ENCODE data around the gene MOCS1.

MOCS1 gene

DNA sequence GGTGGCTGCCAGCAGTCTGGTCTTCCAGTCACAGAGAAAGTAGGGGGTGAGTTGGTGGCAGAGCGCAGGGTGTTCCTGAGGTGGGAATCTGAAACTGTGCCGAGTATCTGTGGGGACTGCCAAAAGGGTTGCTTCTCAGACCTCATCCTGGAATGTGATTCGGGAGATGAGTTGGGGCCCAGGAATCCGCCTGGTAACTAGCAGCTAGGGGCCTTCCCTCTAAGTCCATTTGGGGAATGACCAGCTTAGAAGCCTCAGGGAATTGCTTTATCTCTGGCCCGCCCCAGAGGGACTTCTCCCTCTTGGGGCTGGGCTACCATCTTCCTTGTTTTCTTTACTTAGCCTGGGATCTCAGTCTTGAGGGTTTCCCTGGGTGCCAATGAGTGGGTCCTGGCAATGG lies 49.6 kb downstream of the MOCS1 start (continued):
- TF ChIP-seq ZNF341 (tag by site-specific recombination; IDR thresholded peaks at IDR 0.05; ENCODE audit: low read depth) = no peak

GRCh38 chr6:39882531-39882899 lies 51.7 kb downstream of the MOCS1 start:
- Histone ChIP-seq H3K4me3 (ENCODE audit: low read depth, low read length) (no peak overlapping the region), H3K4me1 (ENCODE audit: control insufficient read depth, insufficient read depth, low read length) (no peaks in the 10 kb centered on the region), H3K36me3 (ENCODE audit: control insufficient read depth in 2 of 2, insufficient read depth in 1 of 2, low read length in 2 of 2) (peaks cover 0 to 19% of the 10 kb centered on the region in 2 experiments; a peak in 2 of 3 replicates), H3K27ac (ENCODE audit: extremely low read depth, low read depth, low read length) (no peak overlapping the region), H3K9me3 (ENCODE audit: control insufficient read depth, insufficient read depth, low read depth, low read length) (no peaks in the 10 kb centered on the region)
- POLR2A ChIA-PET = no interaction called here
- TF ChIP-seq ZNF239 (tag by site-specific recombination; IDR thresholded peaks at IDR 0.05) = no peak
- TF ChIP-seq, protein P1, sequence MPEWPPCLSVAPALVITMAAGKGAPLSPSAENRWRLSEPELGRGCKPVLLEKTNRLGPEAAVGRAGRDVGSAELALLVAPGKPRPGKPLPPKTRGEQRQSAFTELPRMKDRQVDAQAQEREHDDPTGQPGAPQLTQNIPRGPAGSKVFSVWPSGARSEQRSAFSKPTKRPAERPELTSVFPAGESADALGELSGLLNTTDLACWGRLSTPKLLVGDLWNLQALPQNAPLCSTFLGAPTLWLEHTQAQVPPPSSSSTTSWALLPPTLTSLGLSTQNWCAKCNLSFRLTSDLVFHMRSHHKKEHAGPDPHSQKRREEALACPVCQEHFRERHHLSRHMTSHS (tag by site-specific recombination; IDR thresholded peaks at IDR 0.05) = no peak
- TF ChIP-seq, protein P2, sequence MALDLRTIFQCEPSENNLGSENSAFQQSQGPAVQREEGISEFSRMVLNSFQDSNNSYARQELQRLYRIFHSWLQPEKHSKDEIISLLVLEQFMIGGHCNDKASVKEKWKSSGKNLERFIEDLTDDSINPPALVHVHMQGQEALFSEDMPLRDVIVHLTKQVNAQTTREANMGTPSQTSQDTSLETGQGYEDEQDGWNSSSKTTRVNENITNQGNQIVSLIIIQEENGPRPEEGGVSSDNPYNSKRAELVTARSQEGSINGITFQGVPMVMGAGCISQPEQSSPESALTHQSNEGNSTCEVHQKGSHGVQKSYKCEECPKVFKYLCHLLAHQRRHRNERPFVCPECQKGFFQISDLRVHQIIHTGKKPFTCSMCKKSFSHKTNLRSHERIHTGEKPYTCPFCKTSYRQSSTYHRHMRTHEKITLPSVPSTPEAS (tag by site-specific recombination; IDR thresholded peaks at IDR 0.05) = 0 out of 2 replicates have a peak, but pooled peaks have one; percentile 47
- TF ChIP-seq, protein P3, sequence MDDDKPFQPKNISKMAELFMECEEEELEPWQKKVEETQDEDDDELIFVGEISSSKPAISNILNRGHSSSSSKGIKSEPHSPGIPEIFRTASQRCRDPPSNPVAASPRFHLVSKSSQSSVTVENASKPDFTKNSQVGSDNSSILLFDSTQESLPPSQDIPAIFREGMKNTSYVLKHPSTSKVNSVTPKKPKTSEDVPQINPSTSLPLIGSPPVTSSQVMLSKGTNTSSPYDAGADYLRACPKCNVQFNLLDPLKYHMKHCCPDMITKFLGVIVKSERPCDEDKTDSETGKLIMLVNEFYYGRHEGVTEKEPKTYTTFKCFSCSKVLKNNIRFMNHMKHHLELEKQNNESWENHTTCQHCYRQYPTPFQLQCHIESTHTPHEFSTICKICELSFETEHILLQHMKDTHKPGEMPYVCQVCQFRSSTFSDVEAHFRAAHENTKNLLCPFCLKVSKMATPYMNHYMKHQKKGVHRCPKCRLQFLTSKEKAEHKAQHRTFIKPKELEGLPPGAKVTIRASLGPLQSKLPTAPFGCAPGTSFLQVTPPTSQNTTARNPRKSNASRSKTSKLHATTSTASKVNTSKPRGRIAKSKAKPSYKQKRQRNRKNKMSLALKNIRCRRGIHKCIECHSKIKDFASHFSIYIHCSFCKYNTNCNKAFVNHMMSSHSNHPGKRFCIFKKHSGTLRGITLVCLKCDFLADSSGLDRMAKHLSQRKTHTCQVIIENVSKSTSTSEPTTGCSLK (tag by site-specific recombination; IDR thresholded peaks at IDR 0.05) = no peak
- CTCF ChIA-PET = interaction anchor here (0.7 to 9.3 kb wide), 3 partner anchors 10 to 20 kb away, joined by 3 to 58 read pairs (median 3); no protein-coding TSS in a partner anchor

GRCh38 chr6:39881851-39882530 lies 52.3 kb downstream of the MOCS1 start:
- ChIA-PET POLR2A (no interaction called here), CTCF (interaction anchor here (0.8 to 9.3 kb wide), 2 partner anchors 10 to 16 kb away, joined by 3 to 58 read pairs; no protein-coding TSS in a partner anchor)
- Histone ChIP-seq H3K4me1 (ENCODE audit: control insufficient read depth, insufficient read depth, low read length) (no peaks in the 10 kb centered on the region), H3K27ac (ENCODE audit: extremely low read depth, low read depth, low read length) (no peak overlapping the region), H3K9me3 (ENCODE audit: control insufficient read depth, insufficient read depth, low read depth, low read length) (no peaks in the 10 kb centered on the region), H3K4me3 (ENCODE audit: low read depth, low read length) (no peak overlapping the region), H3K36me3 (ENCODE audit: control insufficient read depth in 2 of 2, insufficient read depth in 1 of 2, low read length in 2 of 2) (peaks cover 0 to 19% of the 10 kb centered on the region in 2 experiments; a peak in 2 of 3 replicates)
- TF ChIP-seq ZNF521 (tag by site-specific recombination; IDR thresholded peaks at IDR 0.05) (no peak), ZFHX2 (tag by site-specific recombination; conservative IDR thresholded peaks at IDR 0.05) (no peak), ZNF148 (tag by site-specific recombination; IDR thresholded peaks at IDR 0.05; ENCODE audit: borderline replicate concordance) (no peak), ZNF24 (tag by site-specific recombination; IDR thresholded peaks at IDR 0.05) (no peak), ZNF792 (tag by site-specific recombination; IDR thresholded peaks at IDR 0.05) (no peak), ZNF830 (tag by site-specific recombination; IDR thresholded peaks at IDR 0.05; ENCODE audit: low read depth) (no peak), SP7 (tag by site-specific recombination; IDR thresholded peaks at IDR 0.05) (no peak), ZBTB21 (tag by site-specific recombination; IDR thresholded peaks at IDR 0.05) (no peak), ZNF146 (tag by site-specific recombination; IDR thresholded peaks at IDR 0.05) (no peak), ZNF548 (tag by site-specific recombination; IDR thresholded peaks at IDR 0.05) (no peak)
- TF ChIP-seq, protein P4, sequence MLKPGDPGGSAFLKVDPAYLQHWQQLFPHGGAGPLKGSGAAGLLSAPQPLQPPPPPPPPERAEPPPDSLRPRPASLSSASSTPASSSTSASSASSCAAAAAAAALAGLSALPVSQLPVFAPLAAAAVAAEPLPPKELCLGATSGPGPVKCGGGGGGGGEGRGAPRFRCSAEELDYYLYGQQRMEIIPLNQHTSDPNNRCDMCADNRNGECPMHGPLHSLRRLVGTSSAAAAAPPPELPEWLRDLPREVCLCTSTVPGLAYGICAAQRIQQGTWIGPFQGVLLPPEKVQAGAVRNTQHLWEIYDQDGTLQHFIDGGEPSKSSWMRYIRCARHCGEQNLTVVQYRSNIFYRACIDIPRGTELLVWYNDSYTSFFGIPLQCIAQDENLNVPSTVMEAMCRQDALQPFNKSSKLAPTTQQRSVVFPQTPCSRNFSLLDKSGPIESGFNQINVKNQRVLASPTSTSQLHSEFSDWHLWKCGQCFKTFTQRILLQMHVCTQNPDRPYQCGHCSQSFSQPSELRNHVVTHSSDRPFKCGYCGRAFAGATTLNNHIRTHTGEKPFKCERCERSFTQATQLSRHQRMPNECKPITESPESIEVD (tag by site-specific recombination; IDR thresholded peaks at IDR 0.05) = no peak
- TF ChIP-seq, protein P1 (tag by site-specific recombination; IDR thresholded peaks at IDR 0.05) = no peak
- TF ChIP-seq, protein P5, sequence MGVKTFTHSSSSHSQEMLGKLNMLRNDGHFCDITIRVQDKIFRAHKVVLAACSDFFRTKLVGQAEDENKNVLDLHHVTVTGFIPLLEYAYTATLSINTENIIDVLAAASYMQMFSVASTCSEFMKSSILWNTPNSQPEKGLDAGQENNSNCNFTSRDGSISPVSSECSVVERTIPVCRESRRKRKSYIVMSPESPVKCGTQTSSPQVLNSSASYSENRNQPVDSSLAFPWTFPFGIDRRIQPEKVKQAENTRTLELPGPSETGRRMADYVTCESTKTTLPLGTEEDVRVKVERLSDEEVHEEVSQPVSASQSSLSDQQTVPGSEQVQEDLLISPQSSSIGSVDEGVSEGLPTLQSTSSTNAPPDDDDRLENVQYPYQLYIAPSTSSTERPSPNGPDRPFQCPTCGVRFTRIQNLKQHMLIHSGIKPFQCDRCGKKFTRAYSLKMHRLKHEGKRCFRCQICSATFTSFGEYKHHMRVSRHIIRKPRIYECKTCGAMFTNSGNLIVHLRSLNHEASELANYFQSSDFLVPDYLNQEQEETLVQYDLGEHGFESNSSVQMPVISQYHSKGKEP (tag by site-specific recombination; IDR thresholded peaks at IDR 0.05) = no peak
